ENCODE measurements around the gene ZNHIT6. TPM values are rescaled to one million over a fixed set of nuclear protein-coding genes. Genes with fewer than 3 reads are reported as not detected.

The ZNHIT6 gene
- total RNA-seq: 10 to 100 TPM; 13.8 to 18.1 (median 15.4) TPM

- H3K4me3 ChIP-seq: peak within 1 kb of the TSS; percentile 71 to 81 (median 81)
- peaks cover 0 to 10% of the 10 kb centered on the region in 2 donors for H3K4me1 ChIP-seq
- DNase-seq (ENCODE audit: low spot score in 2 of 2): peak; percentile 86 to 90
- no peaks in the 10 kb centered on the region for H3K9me3 ChIP-seq
- no peaks in the 10 kb centered on the region for H3K27me3 ChIP-seq
- intact Hi-C loops (cut with DNase I; ENCODE audit: low total_unique reads): no loop called here
- peak within 1 kb of the TSS; percentile 90 to 94 for H3K27ac ChIP-seq
- TF ChIP-seq POLR2A (IDR thresholded peaks at IDR 0.05) (peak; percentile 41), CTCF (IDR thresholded peaks at IDR 0.05) (peak in 2 of 3 donors; percentile 30 to 35), POLR2AphosphoS5 (IDR thresholded peaks at IDR 0.05) (peak; percentile 59 to 82 (median 81))
- H3K36me3 ChIP-seq: no peaks in the 10 kb centered on the region
Observed at GRCh38 chr1:85707990-85708828, at the start of gene ZNHIT6. TSS of gene ZNHIT6 (minus strand) at chr1:85708433. CDS start at chr1:85708284, 149 bp downstream.

- Histone ChIP-seq H3K36me3 (no peaks in the 10 kb centered on the region), H3K4me3 (no peak overlapping the region), H3K9me3 (peaks cover 0 to 10% of the 10 kb centered on the region in 2 donors), H3K27ac (no peak overlapping the region), H3K4me1 (no peaks in the 10 kb centered on the region), H3K27me3 (no peaks in the 10 kb centered on the region)
- TF ChIP-seq CTCF (IDR thresholded peaks at IDR 0.05) (no peak), POLR2A (IDR thresholded peaks at IDR 0.05) (no peak), POLR2AphosphoS5 (IDR thresholded peaks at IDR 0.05) (no peak)
- DNase-seq (ENCODE audit: low spot score in 2 of 2): no peak
- intact Hi-C loops (cut with DNase I; ENCODE audit: low total_unique reads): no loop called here
Observed at GRCh38 chr1:85756864-85757263, 48.6 kb upstream of the ZNHIT6 start.

- no peak for TF ChIP-seq CTCF (IDR thresholded peaks at IDR 0.05)
- TF ChIP-seq POLR2A (IDR thresholded peaks at IDR 0.05): no peak
- no peak for TF ChIP-seq POLR2AphosphoS5 (IDR thresholded peaks at IDR 0.05)
- Histone ChIP-seq H3K4me1 (no peaks in the 10 kb centered on the region), H3K27me3 (no peaks in the 10 kb centered on the region), H3K9me3 (no peaks in the 10 kb centered on the region), H3K27ac (no peak overlapping the region), H3K36me3 (no peaks in the 10 kb centered on the region), H3K4me3 (no peak overlapping the region)
- intact Hi-C loops (cut with DNase I; ENCODE audit: low total_unique reads): no loop called here
- DNase-seq (ENCODE audit: low spot score in 2 of 2): no peak
Observed at GRCh38 chr1:85748120-85748519, 39.9 kb upstream of the ZNHIT6 start.

GRCh38 chr1:85746777-85747176 is 38.5 kb upstream of the ZNHIT6 start:
- intact Hi-C loops (cut with DNase I; ENCODE audit: low total_unique reads): no loop called here
- no peaks in the 10 kb centered on the region for H3K27me3 ChIP-seq
- DNase-seq (ENCODE audit: low spot score in 2 of 2): no peak
- no peaks in the 10 kb centered on the region for H3K4me1 ChIP-seq
- H3K4me3 ChIP-seq: no peak overlapping the region
- H3K27ac ChIP-seq: no peak overlapping the region
- no peaks in the 10 kb centered on the region for H3K36me3 ChIP-seq
- TF ChIP-seq POLR2AphosphoS5 (IDR thresholded peaks at IDR 0.05) (no peak), POLR2A (IDR thresholded peaks at IDR 0.05) (no peak), CTCF (IDR thresholded peaks at IDR 0.05) (no peak)
- no peaks in the 10 kb centered on the region for H3K9me3 ChIP-seq

GRCh38 chr1:85743814-85744213 is 35.6 kb upstream of the ZNHIT6 start:
- H3K27me3 ChIP-seq: no peaks in the 10 kb centered on the region
- no peak overlapping the region for H3K4me3 ChIP-seq
- intact Hi-C loops (cut with DNase I; ENCODE audit: low total_unique reads): no loop called here
- no peak overlapping the region for H3K27ac ChIP-seq
- no peak for DNase-seq (ENCODE audit: low spot score in 2 of 2)
- H3K9me3 ChIP-seq: no peaks in the 10 kb centered on the region
- TF ChIP-seq CTCF (IDR thresholded peaks at IDR 0.05) (no peak), POLR2A (IDR thresholded peaks at IDR 0.05) (no peak), POLR2AphosphoS5 (IDR thresholded peaks at IDR 0.05) (no peak)
- H3K36me3 ChIP-seq: no peaks in the 10 kb centered on the region
- H3K4me1 ChIP-seq: no peaks in the 10 kb centered on the region

Measured in breast epithelium (tissue), 4 donors.